Natural killer cell (primary cell): ENCODE results near the gene KRT2. TPM values are rescaled to one million over a fixed set of nuclear protein-coding genes. Genes with fewer than 3 reads are reported as not detected.

Experiments used
- ATAC-seq, 3 donors: fragments of 150-1000 bp in 2 of 3; fragments of 200-7000 bp in 1 of 3; cut with Tn5 transposase; 1 replicate in 1 of 3; 2 replicates in 2 of 3; pipeline ENCODE4 v1.10.0; 2021; ENCODE audit warnings: mild to moderate bottlenecking in 2 of 3, moderate library complexity in 2 of 3
- DNase-seq, 2 donors: peaks; one replicate each; pipeline versions ENCODE4 v3.0.0 to v3.0.0-alpha.2; 2013 to 2021; ENCODE audit warnings: mixed read lengths in 1 of 2
- H3K27ac ChIP-seq: one replicate; pipeline ENCODE4 v1.5.1; 2013; ENCODE audit warnings: mild to moderate bottlenecking, low read length
- H3K27me3 ChIP-seq: one replicate; pipeline ENCODE4 v1.6.1; 2013; ENCODE audit warnings: low read length; ENCODE audit not compliant: control insufficient read depth, insufficient read depth
- H3K36me3 ChIP-seq: one replicate; pipeline ENCODE4 v1.6.1; 2013; ENCODE audit warnings: low read length; ENCODE audit not compliant: control insufficient read depth, insufficient read depth
- H3K4me1 ChIP-seq: one replicate; pipeline ENCODE4 v1.6.1; 2013; ENCODE audit warnings: low read length; ENCODE audit not compliant: control insufficient read depth, insufficient read depth
- H3K4me3 ChIP-seq: one replicate; pipeline ENCODE4 v1.5.1; 2013; ENCODE audit warnings: low read length
- H3K9me3 ChIP-seq: one replicate; pipeline ENCODE4 v1.6.1; 2013; ENCODE audit warnings: low read length; ENCODE audit not compliant: control insufficient read depth, insufficient read depth
- H3K27ac Mint-ChIP-seq, 2 donors: one replicate each; pipeline ENCODE4 v1.8.0; 2022; ENCODE audit warnings: mild to moderate bottlenecking in 2 of 2, mixed read lengths in 2 of 2, moderate library complexity in 1 of 2
- H3K27me3 Mint-ChIP-seq, 2 donors: one replicate each; pipeline ENCODE4 v1.8.0; 2022; ENCODE audit warnings: low read depth in 2 of 2, mixed read lengths in 2 of 2
- H3K36me3 Mint-ChIP-seq: one replicate; pipeline ENCODE4 v1.8.0; 2022; ENCODE audit warnings: mixed read lengths
- H3K4me1 Mint-ChIP-seq, 2 donors: one replicate each; pipeline ENCODE4 v1.8.0; 2022; ENCODE audit warnings: mixed read lengths in 2 of 2
- H3K4me3 Mint-ChIP-seq: one replicate; pipeline ENCODE4 v1.8.0; 2022; ENCODE audit warnings: mild to moderate bottlenecking, moderate library complexity, mixed read lengths
- H3K9me3 Mint-ChIP-seq, 2 donors: one replicate each; pipeline ENCODE4 v1.8.0; 2022; ENCODE audit warnings: mixed read lengths in 2 of 2
- CTCF ChIP-seq: fragments of 200-600 bp; IDR thresholded peaks from one replicate; pipeline ENCODE4 v1.8.0; 2022; ENCODE audit warnings: antibody characterized with exemption
- WGBS: methylation state at CpG from one replicate; pipeline ENCODE4 v1.1.7; 2013; ENCODE audit warnings: missing lambda C conversion rate; ENCODE audit not compliant: insufficient coverage; 5-methylcytosine and 5-hydroxymethylcytosine counted together
- intact Hi-C: fragments of 100-400 bp; cut with micrococcal nuclease; formaldehyde crosslinking; loops from one replicate; pipeline ENCODE4 v1.14.2; 2022
- total RNA-seq, 4 donors: library from RNA; stranded (reverse); fragments of 120-200 nt in 1 of 4; gene quantifications; one replicate each; pipeline versions ENCODE4 v1.2.3 to v1.2.4, GENCODE V29; 2013 to 2022

Gene KRT2
- total RNA-seq, 3 donors from 2014 or later (not counting 1 experiment from before 2014, with no cell fraction given) = 0.63 to 1.4 (median 0.66) TPM

DNA sequence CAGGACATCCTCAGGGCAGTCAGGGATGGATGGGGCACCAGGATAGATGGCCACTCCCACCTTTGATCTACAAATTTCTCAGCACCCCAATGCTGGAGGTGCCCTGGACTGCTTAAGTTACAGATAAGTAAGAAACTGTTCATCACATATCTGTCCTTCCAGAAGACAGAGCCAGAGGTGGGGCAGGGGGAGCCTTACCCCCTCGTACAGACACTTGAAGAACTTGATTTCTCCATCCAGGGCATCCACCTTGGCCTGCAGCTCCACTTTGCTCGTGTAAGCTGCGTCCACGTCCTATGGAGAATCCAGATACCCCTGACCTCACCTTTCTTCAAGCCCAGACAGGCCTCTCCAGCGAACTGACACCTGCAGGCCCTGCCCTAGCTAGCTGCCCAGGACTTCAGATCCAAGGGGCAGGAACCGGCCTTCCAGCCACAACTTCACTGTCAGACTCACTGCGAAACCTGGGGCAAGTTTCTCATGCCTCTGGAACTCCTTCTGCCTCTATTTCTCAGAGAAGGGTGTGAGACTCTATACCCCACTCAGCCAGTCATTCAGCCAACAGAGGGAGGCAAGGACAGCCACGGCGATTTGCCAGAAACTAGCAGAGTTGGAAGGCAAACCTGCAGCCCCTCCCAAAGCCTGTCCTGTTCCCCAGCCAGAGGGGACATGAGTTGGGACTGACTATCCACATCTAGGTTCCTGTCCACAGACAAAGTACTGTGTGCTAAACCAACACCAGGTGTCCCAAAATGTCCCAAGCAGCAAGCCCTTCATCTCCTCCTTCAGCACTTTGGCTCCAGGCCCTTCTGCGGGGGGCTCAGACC, 37.4 kb downstream of the KRT2 start:
- Mint-ChIP-seq H3K4me1 (peaks cover 57% of the 10 kb centered on the region in 2 donors), H3K9me3 (no peaks in the 10 kb centered on the region), H3K36me3 (no peaks in the 10 kb centered on the region), H3K27ac (peak overlapping the region; percentile 53 to 59), H3K27me3 (peaks cover 0 to 9% of the 10 kb centered on the region in 2 donors), H3K4me3 (no peak overlapping the region)
- Histone ChIP-seq H3K9me3 (no peaks in the 10 kb centered on the region), H3K4me1 (peaks cover 23% of the 10 kb centered on the region), H3K27me3 (no peaks in the 10 kb centered on the region), H3K4me3 (no peak overlapping the region), H3K27ac (no peak overlapping the region), H3K36me3 (no peaks in the 10 kb centered on the region)
- WGBS = 89% methylated on average over 10 of the region's 10 CpGs
- no peak for DNase-seq
- TF ChIP-seq CTCF = no peak
- intact Hi-C loops = no loop called here
- ATAC-seq = no peak

DNA sequence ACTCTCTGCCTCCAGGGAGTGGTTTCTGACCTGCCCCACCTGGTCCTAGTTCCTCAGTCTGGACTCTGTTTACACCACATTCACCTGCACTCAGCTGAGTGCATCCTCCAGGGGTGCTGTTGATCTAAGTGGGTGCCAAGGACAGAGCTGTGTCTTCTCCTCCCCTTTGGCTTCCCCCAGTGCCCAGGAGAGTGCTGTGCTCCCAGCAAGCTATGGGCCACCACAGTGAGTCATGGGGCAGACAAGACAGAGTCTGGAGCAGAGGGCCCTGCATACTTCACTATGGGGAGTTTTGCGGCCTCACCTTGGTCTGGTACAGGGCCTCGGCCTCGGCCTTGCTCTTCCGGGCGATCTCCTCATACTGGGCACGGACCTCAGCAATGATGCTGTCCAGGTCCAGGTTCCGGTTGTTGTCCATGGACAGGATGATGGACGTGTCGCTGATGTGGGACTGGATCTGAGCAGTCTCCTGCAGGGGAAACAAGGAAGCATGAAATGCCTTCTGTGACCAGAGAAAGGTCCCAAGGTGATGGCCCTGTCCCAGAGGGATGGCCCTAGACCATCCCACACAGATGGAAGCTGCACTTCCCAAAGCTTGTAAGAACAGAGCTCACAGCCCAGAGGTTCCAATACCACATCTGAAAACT, 38.5 kb downstream of the KRT2 start:
- Histone ChIP-seq H3K36me3 (no peaks in the 10 kb centered on the region), H3K4me1 (peaks cover 30% of the 10 kb centered on the region), H3K4me3 (no peak overlapping the region), H3K27ac (no peak overlapping the region), H3K27me3 (no peaks in the 10 kb centered on the region), H3K9me3 (no peaks in the 10 kb centered on the region)
- 96% methylated on average over 9 of the region's 9 CpGs for WGBS
- Mint-ChIP-seq H3K9me3 (no peaks in the 10 kb centered on the region), H3K27me3 (peaks cover 0 to 6% of the 10 kb centered on the region in 2 donors), H3K4me3 (no peak overlapping the region), H3K27ac (peak overlapping the region; percentile 53 to 59), H3K4me1 (peaks cover 59 to 67% of the 10 kb centered on the region in 2 donors), H3K36me3 (no peaks in the 10 kb centered on the region)
- intact Hi-C loops = no loop called here
- no peak for ATAC-seq
- TF ChIP-seq CTCF = no peak
- no peak for DNase-seq

- Mint-ChIP-seq H3K4me3 (no peak overlapping the region), H3K27me3 (peaks cover 0 to 8% of the 10 kb centered on the region in 2 donors), H3K36me3 (peaks cover 3% of the 10 kb centered on the region), H3K9me3 (no peaks in the 10 kb centered on the region), H3K27ac (peak overlapping the region; percentile 69 to 72), H3K4me1 (peaks cover 62 to 71% of the 10 kb centered on the region in 2 donors)
- Histone ChIP-seq H3K9me3 (no peaks in the 10 kb centered on the region), H3K27ac (no peak overlapping the region), H3K36me3 (no peaks in the 10 kb centered on the region), H3K4me3 (no peak overlapping the region), H3K27me3 (no peaks in the 10 kb centered on the region), H3K4me1 (peaks cover 32% of the 10 kb centered on the region)
- DNase-seq = no peak
- intact Hi-C loops = no loop called here
- no peak for TF ChIP-seq CTCF
- no peak for ATAC-seq
- WGBS = 96% methylated on average over 4 of the region's 5 CpGs
These were observed 39.3 kb downstream of the KRT2 start for GRCh38 chr12:52612431-52613383.
